Endothelial cell (in vitro differentiated cells): ENCODE results near the gene SLC25A52. TPM values are rescaled to one million over a fixed set of nuclear protein-coding genes. Genes with fewer than 3 reads are reported as not detected.
"Not testable (repeated sequence)": the region's sequence is repeated elsewhere in the genome, so short reads cannot be mapped to it uniquely, and the experiment has no call there.

Source experiments
- DNase-seq: peaks from one replicate; pipeline ENCODE4 v3.0.0; 2021; ENCODE audit warnings: low spot score
- H3K27ac Mint-ChIP-seq: one replicate; pipeline ENCODE4 v1.8.0; 2021; ENCODE audit warnings: mixed read lengths, inconsistent platforms; ENCODE audit not compliant: unreplicated experiment
- H3K27me3 Mint-ChIP-seq: one replicate; pipeline ENCODE4 v1.8.0; 2021; ENCODE audit warnings: mild to moderate bottlenecking, moderate library complexity, mixed read lengths, inconsistent platforms; ENCODE audit not compliant: unreplicated experiment
- H3K36me3 Mint-ChIP-seq: one replicate; pipeline ENCODE4 v1.8.0; 2021; ENCODE audit warnings: mild to moderate bottlenecking, low read depth, mixed read lengths, inconsistent platforms; ENCODE audit not compliant: unreplicated experiment
- H3K4me1 Mint-ChIP-seq: one replicate; pipeline ENCODE4 v1.8.0; 2021; ENCODE audit warnings: mild to moderate bottlenecking, mixed read lengths, inconsistent platforms; ENCODE audit not compliant: unreplicated experiment
- H3K4me3 Mint-ChIP-seq: one replicate; pipeline ENCODE4 v1.8.0; 2021; ENCODE audit warnings: mild to moderate bottlenecking, mixed read lengths, inconsistent platforms; ENCODE audit not compliant: unreplicated experiment
- H3K9me3 Mint-ChIP-seq: one replicate; pipeline ENCODE4 v1.8.0; 2021; ENCODE audit warnings: mixed read lengths, inconsistent platforms; ENCODE audit not compliant: unreplicated experiment
- CTCF ChIP-seq: fragments of 200-600 bp; sonication (generic); IDR thresholded peaks from one replicate; pipeline ENCODE4 v1.5.0; 2021; ENCODE audit warnings: antibody characterized with exemption; ENCODE audit not compliant: unreplicated experiment
- long read RNA-seq: library from polyadenylated mRNA; unstranded; transcript quantifications from one replicate; pipeline ENCODE4 v2.0.0, GENCODE V29; 2020; ENCODE audit not compliant: unreplicated experiment
- total RNA-seq: library from RNA; stranded (reverse); fragmentation: NEBNext Ultra II Directional; extraction: Animal tissue kit (Norgen Biotek cat#: 25700); gene quantifications from one replicate; pipeline ENCODE4 v1.2.1, GENCODE V29; 2021; ENCODE audit not compliant: unreplicated experiment

SLC25A52 gene
- total RNA-seq: 0.23 TPM
- long read RNA-seq: 0 reads

GRCh38 chr18:31760695-31761094, at the start of gene SLC25A52:
SLC25A52 (minus strand) TSS chr18:31760880; CDS start chr18:31760661, 219 bp downstream.
- Mint-ChIP-seq H3K4me3 (no peak within 1 kb of the TSS), H3K9me3 (no peaks in the 10 kb centered on the region), H3K36me3 (no peaks in the 10 kb centered on the region), H3K27ac (no peak within 1 kb of the TSS), H3K27me3 (peaks cover 2% of the 10 kb centered on the region), H3K4me1 (no peaks in the 10 kb centered on the region)
- TF ChIP-seq CTCF: no peak
- DNase-seq: no peak

- not testable (repeated sequence) for H3K27me3 Mint-ChIP-seq, DNase-seq, H3K36me3 Mint-ChIP-seq, H3K4me3 Mint-ChIP-seq, H3K9me3 Mint-ChIP-seq, H3K4me1 Mint-ChIP-seq, H3K27ac Mint-ChIP-seq
These were observed 48.4 kb upstream of the SLC25A52 start for GRCh38 chr18:31809049-31809448.

- TF ChIP-seq CTCF: no peak
- Mint-ChIP-seq H3K4me1 (no peaks in the 10 kb centered on the region), H3K27me3 (peaks cover 3% of the 10 kb centered on the region), H3K36me3 (no peaks in the 10 kb centered on the region), H3K9me3 (no peaks in the 10 kb centered on the region), H3K27ac (no peak overlapping the region), H3K4me3 (no peak overlapping the region)
- no peak for DNase-seq
These were observed 40.4 kb upstream of the SLC25A52 start for GRCh38 chr18:31801078-31801477.

- not testable (repeated sequence) for H3K36me3 Mint-ChIP-seq, H3K9me3 Mint-ChIP-seq, H3K27me3 Mint-ChIP-seq, H3K27ac Mint-ChIP-seq, H3K4me1 Mint-ChIP-seq, H3K4me3 Mint-ChIP-seq, DNase-seq
These were observed 38.6 kb upstream of the SLC25A52 start for GRCh38 chr18:31799257-31799656.

GRCh38 chr18:31798399-31798798, 37.7 kb upstream of the SLC25A52 start:
- TF ChIP-seq CTCF: no peak
- Mint-ChIP-seq H3K36me3 (no peaks in the 10 kb centered on the region), H3K4me1 (no peaks in the 10 kb centered on the region), H3K27ac (no peak overlapping the region), H3K4me3 (no peak overlapping the region), H3K27me3 (peaks cover 6% of the 10 kb centered on the region), H3K9me3 (no peaks in the 10 kb centered on the region)
- DNase-seq: no peak

- TF ChIP-seq CTCF: no peak
- Mint-ChIP-seq H3K27me3 (peaks cover 6% of the 10 kb centered on the region), H3K4me3 (no peak overlapping the region), H3K9me3 (no peaks in the 10 kb centered on the region), H3K36me3 (no peaks in the 10 kb centered on the region), H3K4me1 (no peaks in the 10 kb centered on the region), H3K27ac (no peak overlapping the region)
- DNase-seq: no peak
These were observed 35.1 kb upstream of the SLC25A52 start for GRCh38 chr18:31795747-31796146.
